HepG2 (cell line): Measurements from ENCODE around the gene PLEKHG2. TPM values are rescaled to one million over a fixed set of nuclear protein-coding genes. Genes with fewer than 3 reads are reported as not detected.

Source experiments
- CEBPG ChIP-seq: IDR thresholded peaks from 2 replicates; pipeline ENCODE4 v1.6.1; 2016
- HCFC1 ChIP-seq: fragments of 150-350 bp; IDR thresholded peaks from 2 replicates; pipeline ENCODE4 v1.6.1; 2014; ENCODE audit warnings: low read depth, low read length
- KLF12 ChIP-seq: sonication (generic); formaldehyde crosslinking; IDR thresholded peaks from 2 replicates; pipeline ENCODE4 v1.4.0; 2020; ENCODE audit warnings: missing genetic modification reagents, borderline replicate concordance
- NPAS2 ChIP-seq: sonication (generic); formaldehyde crosslinking; IDR thresholded peaks from 2 replicates; pipeline ENCODE4 v1.8.0; 2022; ENCODE audit warnings: mild to moderate bottlenecking, missing genetic modification reagents, borderline replicate concordance
- RBAK ChIP-seq: sonication (generic); formaldehyde crosslinking; IDR thresholded peaks from 2 replicates; pipeline ENCODE4 v1.5.1; 2020; ENCODE audit warnings: mild to moderate bottlenecking, missing genetic modification reagents
- RELA ChIP-seq: sonication (generic); formaldehyde crosslinking; IDR thresholded peaks from 2 replicates; pipeline ENCODE4 v1.4.0; 2020; ENCODE audit warnings: missing genetic modification reagents
- RNF2 ChIP-seq: fragments of 450-650 bp; conservative IDR thresholded peaks from 2 replicates; pipeline ENCODE4 v1.6.1; 2016; ENCODE audit warnings: low read depth
- SP5 ChIP-seq: IDR thresholded peaks from 2 replicates; pipeline ENCODE4 v1.6.1; 2016; ENCODE audit warnings: low read depth, borderline replicate concordance
- polyA plus RNA-seq, 8 experiments: library from polyadenylated mRNA; depleted of rRNA in 3 of 8; stranded (reverse) in 7 of 8; unstranded in 1 of 8; fragments of >200 nt; fragmentation: Illumina TruSeq in 4 of 8; extraction: Trizol in 4 of 8; gene quantifications; 2 replicates each; pipeline versions ENCODE4 v1.2.1 to v1.2.3, GENCODE V29; 2011 to 2016; ENCODE audit warnings: low read depth in 4 of 8, missing spikeins in 1 of 8, mixed read lengths in 1 of 8; ENCODE audit not compliant: insufficient read depth in 1 of 8
- total RNA-seq, 5 experiments: library from RNA; depleted of rRNA; stranded (reverse); fragments of >200 nt; fragmentation: Illumina TruSeq; extraction: Trizol; gene quantifications; 2 replicates each; pipeline ENCODE4 v1.2.3, GENCODE V29; 2016; ENCODE audit warnings: low read depth in 1 of 5
- TF ChIP-seq, protein P1 (sequence below): sonication (generic); formaldehyde crosslinking; IDR thresholded peaks from 2 replicates; pipeline ENCODE4 v1.5.0; 2020; ENCODE audit warnings: mild to moderate bottlenecking, missing genetic modification reagents
- TF ChIP-seq, protein P2 (sequence below): sonication (generic); formaldehyde crosslinking; IDR thresholded peaks from 2 replicates; pipeline ENCODE4 v1.4.0; 2020; ENCODE audit warnings: mild to moderate bottlenecking, missing genetic modification reagents
- TF ChIP-seq, protein P3 (sequence below): sonication (generic); formaldehyde crosslinking; IDR thresholded peaks from 2 replicates; pipeline ENCODE4 v1.8.0; 2022; ENCODE audit warnings: low read depth, missing genetic modification reagents
- TF ChIP-seq, protein P4 (sequence below): sonication (generic); formaldehyde crosslinking; IDR thresholded peaks from 2 replicates; pipeline ENCODE4 v1.5.0; 2020; ENCODE audit warnings: mild to moderate bottlenecking, missing genetic modification reagents
- TF ChIP-seq, protein P5 (sequence below): sonication (generic); formaldehyde crosslinking; IDR thresholded peaks from 2 replicates; pipeline ENCODE4 v1.4.0; 2020; ENCODE audit warnings: missing genetic modification reagents, borderline replicate concordance
- TF ChIP-seq, protein P6 (sequence below): sonication (generic); formaldehyde crosslinking; IDR thresholded peaks from 2 replicates; pipeline ENCODE4 v1.5.0; 2020; ENCODE audit warnings: mild to moderate bottlenecking, missing genetic modification reagents
- TF ChIP-seq, protein P7 (sequence below): sonication (generic); formaldehyde crosslinking; IDR thresholded peaks from 2 replicates; pipeline ENCODE4 v1.5.1; 2020; ENCODE audit warnings: missing genetic modification reagents, mild to moderate bottlenecking, borderline replicate concordance

Gene PLEKHG2
- total and polyA plus RNA-seq, 2 of the 13 experiments (the other 11 are each of a cell fraction or from before 2014, with no cell fraction given): 3.6 to 6.8 TPM

DNA sequence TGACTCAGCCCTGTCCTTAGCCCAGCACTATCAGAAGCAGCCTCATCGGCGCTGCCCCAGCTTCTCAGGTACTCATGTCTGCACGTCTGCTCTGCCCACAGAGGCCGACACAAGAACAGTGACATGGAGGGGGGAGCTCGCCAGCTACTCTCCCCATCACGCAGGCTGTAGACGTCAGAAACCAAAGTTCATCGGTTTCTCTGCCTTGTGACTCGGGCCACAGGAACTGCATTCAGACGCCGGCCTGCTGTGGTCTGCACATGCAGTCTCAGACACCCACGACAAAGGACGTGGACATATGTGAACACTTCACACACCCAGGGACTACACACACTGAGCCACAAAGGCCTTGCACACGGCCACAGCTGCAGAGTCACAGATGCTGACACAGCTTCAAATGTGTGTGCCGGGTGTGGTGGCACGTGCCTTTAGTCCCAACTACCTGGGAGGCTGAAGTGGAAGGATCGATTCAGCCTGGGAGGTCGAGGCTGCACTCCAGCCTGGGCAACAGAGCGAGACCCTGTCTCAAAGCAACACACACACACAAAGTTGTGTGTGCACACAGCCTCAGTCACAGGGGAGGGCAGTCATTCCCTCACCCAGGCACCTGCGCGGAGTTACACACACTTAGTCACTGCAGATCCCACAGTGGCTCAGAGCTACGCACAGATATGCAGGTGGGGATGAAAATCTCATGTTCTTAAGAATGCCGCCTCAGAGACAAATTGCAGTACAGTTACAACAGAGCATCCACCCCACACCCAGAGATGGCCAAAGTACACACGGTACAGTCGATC is 10.7 kb upstream of the PLEKHG2 start (continued):
- TF ChIP-seq, protein P1, sequence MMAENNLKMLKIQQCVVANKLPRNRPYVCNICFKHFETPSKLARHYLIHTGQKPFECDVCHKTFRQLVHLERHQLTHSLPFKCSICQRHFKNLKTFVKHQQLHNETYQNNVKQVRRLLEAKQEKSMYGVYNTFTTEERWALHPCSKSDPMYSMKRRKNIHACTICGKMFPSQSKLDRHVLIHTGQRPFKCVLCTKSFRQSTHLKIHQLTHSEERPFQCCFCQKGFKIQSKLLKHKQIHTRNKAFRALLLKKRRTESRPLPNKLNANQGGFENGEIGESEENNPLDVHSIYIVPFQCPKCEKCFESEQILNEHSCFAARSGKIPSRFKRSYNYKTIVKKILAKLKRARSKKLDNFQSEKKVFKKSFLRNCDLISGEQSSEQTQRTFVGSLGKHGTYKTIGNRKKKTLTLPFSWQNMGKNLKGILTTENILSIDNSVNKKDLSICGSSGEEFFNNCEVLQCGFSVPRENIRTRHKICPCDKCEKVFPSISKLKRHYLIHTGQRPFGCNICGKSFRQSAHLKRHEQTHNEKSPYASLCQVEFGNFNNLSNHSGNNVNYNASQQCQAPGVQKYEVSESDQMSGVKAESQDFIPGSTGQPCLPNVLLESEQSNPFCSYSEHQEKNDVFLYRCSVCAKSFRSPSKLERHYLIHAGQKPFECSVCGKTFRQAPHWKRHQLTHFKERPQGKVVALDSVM (CRISPR knock-in tag): peak; percentile 96
- TF ChIP-seq RNF2 (peak; percentile 94), RBAK (CRISPR knock-in tag) (0 out of 2 replicates have a peak, but pooled peaks have one; percentile 11), KLF12 (no peak), SP5 (CRISPR knock-in tag) (0 out of 2 replicates have a peak, but pooled peaks have one; percentile 12), RELA (CRISPR knock-in tag) (no peak), HCFC1 (no peak), CEBPG (CRISPR knock-in tag) (peak; percentile 47), NPAS2 (CRISPR knock-in tag) (no peak)
- TF ChIP-seq, protein P2, sequence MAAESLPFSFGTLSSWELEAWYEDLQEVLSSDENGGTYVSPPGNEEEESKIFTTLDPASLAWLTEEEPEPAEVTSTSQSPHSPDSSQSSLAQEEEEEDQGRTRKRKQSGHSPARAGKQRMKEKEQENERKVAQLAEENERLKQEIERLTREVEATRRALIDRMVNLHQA (CRISPR knock-in tag): no peak
- TF ChIP-seq, protein P3, sequence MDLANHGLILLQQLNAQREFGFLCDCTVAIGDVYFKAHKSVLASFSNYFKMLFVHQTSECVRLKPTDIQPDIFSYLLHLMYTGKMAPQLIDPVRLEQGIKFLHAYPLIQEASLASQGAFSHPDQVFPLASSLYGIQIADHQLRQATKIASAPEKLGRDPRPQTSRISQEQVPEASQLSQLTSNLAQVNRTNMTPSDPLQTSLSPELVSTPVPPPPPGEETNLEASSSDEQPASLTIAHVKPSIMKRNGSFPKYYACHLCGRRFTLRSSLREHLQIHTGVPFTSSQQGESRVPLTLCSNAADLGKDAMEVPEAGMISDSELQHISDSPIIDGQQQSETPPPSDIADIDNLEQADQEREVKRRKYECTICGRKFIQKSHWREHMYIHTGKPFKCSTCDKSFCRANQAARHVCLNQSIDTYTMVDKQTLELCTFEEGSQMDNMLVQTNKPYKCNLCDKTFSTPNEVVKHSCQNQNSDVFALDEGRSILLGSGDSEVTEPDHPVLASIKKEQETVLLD (CRISPR knock-in tag): no peak; the same call in 1 of the 2 replicates
- TF ChIP-seq, protein P4, sequence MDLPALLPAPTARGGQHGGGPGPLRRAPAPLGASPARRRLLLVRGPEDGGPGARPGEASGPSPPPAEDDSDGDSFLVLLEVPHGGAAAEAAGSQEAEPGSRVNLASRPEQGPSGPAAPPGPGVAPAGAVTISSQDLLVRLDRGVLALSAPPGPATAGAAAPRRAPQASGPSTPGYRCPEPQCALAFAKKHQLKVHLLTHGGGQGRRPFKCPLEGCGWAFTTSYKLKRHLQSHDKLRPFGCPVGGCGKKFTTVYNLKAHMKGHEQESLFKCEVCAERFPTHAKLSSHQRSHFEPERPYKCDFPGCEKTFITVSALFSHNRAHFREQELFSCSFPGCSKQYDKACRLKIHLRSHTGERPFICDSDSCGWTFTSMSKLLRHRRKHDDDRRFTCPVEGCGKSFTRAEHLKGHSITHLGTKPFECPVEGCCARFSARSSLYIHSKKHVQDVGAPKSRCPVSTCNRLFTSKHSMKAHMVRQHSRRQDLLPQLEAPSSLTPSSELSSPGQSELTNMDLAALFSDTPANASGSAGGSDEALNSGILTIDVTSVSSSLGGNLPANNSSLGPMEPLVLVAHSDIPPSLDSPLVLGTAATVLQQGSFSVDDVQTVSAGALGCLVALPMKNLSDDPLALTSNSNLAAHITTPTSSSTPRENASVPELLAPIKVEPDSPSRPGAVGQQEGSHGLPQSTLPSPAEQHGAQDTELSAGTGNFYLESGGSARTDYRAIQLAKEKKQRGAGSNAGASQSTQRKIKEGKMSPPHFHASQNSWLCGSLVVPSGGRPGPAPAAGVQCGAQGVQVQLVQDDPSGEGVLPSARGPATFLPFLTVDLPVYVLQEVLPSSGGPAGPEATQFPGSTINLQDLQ (CRISPR knock-in tag): 0 out of 2 replicates have a peak, but pooled peaks have one; percentile 67
- TF ChIP-seq, protein P5, sequence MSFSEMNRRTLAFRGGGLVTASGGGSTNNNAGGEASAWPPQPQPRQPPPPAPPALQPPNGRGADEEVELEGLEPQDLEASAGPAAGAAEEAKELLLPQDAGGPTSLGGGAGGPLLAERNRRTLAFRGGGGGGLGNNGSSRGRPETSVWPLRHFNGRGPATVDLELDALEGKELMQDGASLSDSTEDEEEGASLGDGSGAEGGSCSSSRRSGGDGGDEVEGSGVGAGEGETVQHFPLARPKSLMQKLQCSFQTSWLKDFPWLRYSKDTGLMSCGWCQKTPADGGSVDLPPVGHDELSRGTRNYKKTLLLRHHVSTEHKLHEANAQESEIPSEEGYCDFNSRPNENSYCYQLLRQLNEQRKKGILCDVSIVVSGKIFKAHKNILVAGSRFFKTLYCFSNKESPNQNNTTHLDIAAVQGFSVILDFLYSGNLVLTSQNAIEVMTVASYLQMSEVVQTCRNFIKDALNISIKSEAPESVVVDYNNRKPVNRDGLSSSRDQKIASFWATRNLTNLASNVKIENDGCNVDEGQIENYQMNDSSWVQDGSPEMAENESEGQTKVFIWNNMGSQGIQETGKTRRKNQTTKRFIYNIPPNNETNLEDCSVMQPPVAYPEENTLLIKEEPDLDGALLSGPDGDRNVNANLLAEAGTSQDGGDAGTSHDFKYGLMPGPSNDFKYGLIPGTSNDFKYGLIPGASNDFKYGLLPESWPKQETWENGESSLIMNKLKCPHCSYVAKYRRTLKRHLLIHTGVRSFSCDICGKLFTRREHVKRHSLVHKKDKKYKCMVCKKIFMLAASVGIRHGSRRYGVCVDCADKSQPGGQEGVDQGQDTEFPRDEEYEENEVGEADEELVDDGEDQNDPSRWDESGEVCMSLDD (CRISPR knock-in tag): no peak
- TF ChIP-seq, protein P6, sequence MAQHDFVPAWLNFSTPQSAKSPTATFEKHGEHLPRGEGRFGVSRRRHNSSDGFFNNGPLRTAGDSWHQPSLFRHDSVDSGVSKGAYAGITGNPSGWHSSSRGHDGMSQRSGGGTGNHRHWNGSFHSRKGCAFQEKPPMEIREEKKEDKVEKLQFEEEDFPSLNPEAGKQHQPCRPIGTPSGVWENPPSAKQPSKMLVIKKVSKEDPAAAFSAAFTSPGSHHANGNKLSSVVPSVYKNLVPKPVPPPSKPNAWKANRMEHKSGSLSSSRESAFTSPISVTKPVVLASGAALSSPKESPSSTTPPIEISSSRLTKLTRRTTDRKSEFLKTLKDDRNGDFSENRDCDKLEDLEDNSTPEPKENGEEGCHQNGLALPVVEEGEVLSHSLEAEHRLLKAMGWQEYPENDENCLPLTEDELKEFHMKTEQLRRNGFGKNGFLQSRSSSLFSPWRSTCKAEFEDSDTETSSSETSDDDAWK: no peak
- TF ChIP-seq, protein P7, sequence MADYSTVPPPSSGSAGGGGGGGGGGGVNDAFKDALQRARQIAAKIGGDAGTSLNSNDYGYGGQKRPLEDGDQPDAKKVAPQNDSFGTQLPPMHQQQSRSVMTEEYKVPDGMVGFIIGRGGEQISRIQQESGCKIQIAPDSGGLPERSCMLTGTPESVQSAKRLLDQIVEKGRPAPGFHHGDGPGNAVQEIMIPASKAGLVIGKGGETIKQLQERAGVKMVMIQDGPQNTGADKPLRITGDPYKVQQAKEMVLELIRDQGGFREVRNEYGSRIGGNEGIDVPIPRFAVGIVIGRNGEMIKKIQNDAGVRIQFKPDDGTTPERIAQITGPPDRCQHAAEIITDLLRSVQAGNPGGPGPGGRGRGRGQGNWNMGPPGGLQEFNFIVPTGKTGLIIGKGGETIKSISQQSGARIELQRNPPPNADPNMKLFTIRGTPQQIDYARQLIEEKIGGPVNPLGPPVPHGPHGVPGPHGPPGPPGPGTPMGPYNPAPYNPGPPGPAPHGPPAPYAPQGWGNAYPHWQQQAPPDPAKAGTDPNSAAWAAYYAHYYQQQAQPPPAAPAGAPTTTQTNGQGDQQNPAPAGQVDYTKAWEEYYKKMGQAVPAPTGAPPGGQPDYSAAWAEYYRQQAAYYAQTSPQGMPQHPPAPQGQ (CRISPR knock-in tag): no peak
